Right cardiac atrium (tissue), 5 donors: ENCODE data around the gene SLC47A2. TPM values are rescaled to one million over a fixed set of nuclear protein-coding genes. Genes with fewer than 3 reads are reported as not detected.
"Not testable (repeated sequence)": the region's sequence is repeated elsewhere in the genome, so short reads cannot be mapped to it uniquely, and the experiment has no call there.

Experiments
- ATAC-seq, 2 donors: fragments of 200-7000 bp; cut with Tn5 transposase; one replicate each; pipeline versions ENCODE4 v1.8.0 to v1.9.1; 2020; ENCODE audit warnings: moderate library complexity in 2 of 2, mild to moderate bottlenecking in 1 of 2
- DNase-seq, 3 donors: peaks; one replicate each; pipeline ENCODE4 v3.0.0-alpha.2; 2020
- H3K27ac ChIP-seq: one replicate; pipeline ENCODE4 v1.5.1; 2013; ENCODE audit warnings: mild to moderate bottlenecking, low read length, control low read depth, moderate library complexity
- H3K27me3 ChIP-seq: one replicate; pipeline ENCODE4 v1.6.1; 2013; ENCODE audit not compliant: control insufficient read depth, insufficient read depth
- H3K4me1 ChIP-seq: one replicate; pipeline ENCODE4 v1.6.1; 2013; ENCODE audit warnings: low read length; ENCODE audit not compliant: control insufficient read depth, insufficient read depth
- H3K4me3 ChIP-seq: one replicate; pipeline ENCODE4 v1.5.1; 2013; ENCODE audit warnings: low read length, control low read depth
- H3K9me3 ChIP-seq: one replicate; pipeline ENCODE4 v1.6.1; 2013; ENCODE audit warnings: low read length; ENCODE audit not compliant: control insufficient read depth
- WGBS: extraction: QIAGEN DNeasy Blood & Tissue Kit; methylation state at CpG from one replicate; pipeline ENCODE4 v1.1.7; 2013; 5-methylcytosine and 5-hydroxymethylcytosine counted together
- intact Hi-C, 4 donors: fragments of 100-400 bp; cut with DNase I; formaldehyde crosslinking; loops; one replicate each; pipeline versions ENCODE4 v1.11.0 to v1.14.0; 2022 to 2023
- polyA plus RNA-seq: library from polyadenylated mRNA; stranded (reverse); fragments of 200-250 nt; gene quantifications from one replicate; pipeline ENCODE4 v1.2.3, GENCODE V29; 2013
- total RNA-seq, 4 donors: library from RNA; stranded (reverse); fragmentation: NEBNext Ultra II Directional; extraction: Animal tissue kit (Norgen Biotek cat#: 25700); gene quantifications; one replicate each; pipeline ENCODE4 v1.2.1, GENCODE V29; 2021
- donor health status: healthy with polysubstance abuse.
- donor health status: DM: no; HTN: yes; CAD: no.
- donor health status: DM: no; HTN: no; CAD: no.
- donor health status: DM: no; HTN: yes; CAD: no; lungs with severe emphysema.
- donor health status: DM: yes; HTN: yes; CAD: no.

The SLC47A2 gene
- total and polyA plus RNA-seq, 5 donors, result not detected

DNA sequence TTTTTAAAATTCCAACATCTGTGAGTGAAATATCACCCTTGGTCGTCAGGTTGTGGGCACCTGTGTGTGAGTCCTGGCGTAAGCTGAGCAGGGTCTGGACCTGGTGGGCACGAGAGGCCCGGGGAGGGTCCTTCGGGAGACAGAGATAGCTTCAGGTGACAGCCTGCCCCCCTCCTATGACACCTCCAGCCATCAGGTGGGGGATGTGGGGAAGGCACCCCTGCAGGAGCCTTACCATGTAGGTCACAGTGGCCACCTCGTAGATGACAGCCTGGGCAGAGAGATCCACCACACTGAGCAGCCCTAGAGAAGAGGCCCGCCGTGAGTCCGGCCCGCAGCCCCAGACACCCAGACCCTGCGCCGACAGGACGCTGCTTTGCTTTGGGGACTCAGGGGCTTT lies 11.2 kb downstream of the SLC47A2 start:
- Histone ChIP-seq H3K27ac (no peak overlapping the region), H3K27me3 (no peaks in the 10 kb centered on the region), H3K9me3 (no peaks in the 10 kb centered on the region), H3K4me1 (peaks cover 5% of the 10 kb centered on the region), H3K4me3 (no peak overlapping the region)
- WGBS, result 87% methylated on average over 13 of the region's 13 CpGs
- intact Hi-C loops, result no loop called here
- ATAC-seq (no peak), DNase-seq (peak in 1 of 3 donors; percentile 41)

DNA sequence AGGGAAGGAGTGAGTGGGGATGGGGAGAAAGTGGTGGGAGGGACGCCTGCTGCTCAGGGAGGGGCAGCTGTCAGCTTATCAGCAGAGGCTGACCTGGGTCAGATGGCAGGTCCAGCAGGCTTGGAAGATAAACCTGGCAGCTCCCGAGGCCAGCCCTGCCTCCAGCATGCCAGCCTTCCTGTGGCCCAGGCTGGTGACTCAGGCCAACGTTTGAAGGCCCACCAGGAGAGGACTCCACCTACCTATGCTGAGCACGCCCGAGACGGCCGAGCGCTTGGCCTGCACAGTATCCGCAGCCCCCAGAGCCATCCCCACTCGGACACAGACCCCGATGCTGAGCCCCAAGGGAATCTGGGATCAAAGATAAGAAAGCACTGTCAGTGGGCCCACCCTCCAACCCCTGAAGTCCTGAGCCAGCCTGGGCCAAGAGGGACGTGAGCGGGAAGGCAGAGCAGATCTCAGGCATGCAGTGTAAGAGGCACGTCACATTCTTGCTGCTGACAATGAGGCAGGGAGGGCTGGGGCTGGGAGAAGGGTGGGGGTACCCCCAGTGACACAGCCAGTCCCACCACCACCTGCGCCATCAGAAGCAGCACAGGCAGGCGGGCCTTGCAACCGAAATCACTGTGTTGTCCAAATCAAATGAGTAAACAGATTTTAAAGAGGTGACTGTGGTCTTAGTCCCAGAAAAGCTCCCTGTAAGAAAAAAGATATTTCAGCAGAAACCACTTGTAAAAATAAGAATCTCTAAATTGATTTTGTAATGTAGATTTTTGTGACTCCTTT lies 12.4 kb downstream of the SLC47A2 start:
- DNase-seq (peak in 2 of 3 donors; percentile 58 to 61), ATAC-seq (peak; percentile 43 to 55)
- 53% methylated on average over 17 of the region's 17 CpGs for WGBS
- no peaks in the 10 kb centered on the region for H3K9me3 ChIP-seq
- H3K4me3 ChIP-seq, result no peak overlapping the region
- no peaks in the 10 kb centered on the region for H3K27me3 ChIP-seq
- H3K27ac ChIP-seq, result no peak overlapping the region
- peaks cover 5% of the 10 kb centered on the region for H3K4me1 ChIP-seq
- intact Hi-C loops, result no loop called here

DNA sequence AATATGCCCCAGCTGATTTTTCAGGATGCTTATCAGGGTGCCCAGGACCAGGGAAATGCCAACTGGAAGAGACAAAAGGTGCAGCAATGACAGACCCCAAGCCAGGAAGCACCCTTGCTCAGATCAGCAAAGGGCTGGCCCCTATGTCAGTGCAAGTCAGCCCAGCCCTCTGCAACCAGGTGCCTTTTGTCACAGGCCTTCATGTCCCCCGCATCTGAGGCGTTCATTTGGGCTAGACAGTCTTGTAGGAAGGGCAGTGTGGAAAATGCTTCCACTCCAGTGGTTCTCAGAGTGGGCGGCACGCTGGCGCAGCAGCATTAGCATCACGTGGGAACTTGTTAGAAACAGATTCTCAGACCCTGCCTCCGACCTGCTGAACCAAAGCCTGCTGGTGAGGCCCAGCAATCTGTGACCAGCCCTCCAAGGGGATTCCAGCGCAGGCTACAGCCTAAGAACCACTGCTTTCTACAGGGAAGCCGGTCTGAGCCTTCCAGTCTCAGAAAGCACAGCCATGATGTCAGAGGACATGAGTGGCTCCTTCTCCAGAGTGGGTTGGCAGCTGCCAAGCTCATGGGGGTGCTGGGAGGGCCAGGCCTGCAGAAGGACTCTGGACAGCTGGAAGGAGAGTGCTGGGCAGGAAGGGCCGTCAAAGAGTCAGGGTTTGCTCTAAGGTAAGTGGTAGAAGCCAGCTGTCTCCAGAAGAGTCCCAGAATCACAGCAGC lies 13.1 kb downstream of the SLC47A2 start:
- Histone ChIP-seq H3K4me3 (no peak overlapping the region), H3K9me3 (no peaks in the 10 kb centered on the region), H3K4me1 (peaks cover 5% of the 10 kb centered on the region), H3K27me3 (no peaks in the 10 kb centered on the region), H3K27ac (no peak overlapping the region)
- 57% methylated on average over 10 of the region's 10 CpGs for WGBS
- intact Hi-C loops, result no loop called here
- DNase-seq (peak in 2 of 3 donors; percentile 60 to 67), ATAC-seq (peak; percentile 27 to 29)

DNA sequence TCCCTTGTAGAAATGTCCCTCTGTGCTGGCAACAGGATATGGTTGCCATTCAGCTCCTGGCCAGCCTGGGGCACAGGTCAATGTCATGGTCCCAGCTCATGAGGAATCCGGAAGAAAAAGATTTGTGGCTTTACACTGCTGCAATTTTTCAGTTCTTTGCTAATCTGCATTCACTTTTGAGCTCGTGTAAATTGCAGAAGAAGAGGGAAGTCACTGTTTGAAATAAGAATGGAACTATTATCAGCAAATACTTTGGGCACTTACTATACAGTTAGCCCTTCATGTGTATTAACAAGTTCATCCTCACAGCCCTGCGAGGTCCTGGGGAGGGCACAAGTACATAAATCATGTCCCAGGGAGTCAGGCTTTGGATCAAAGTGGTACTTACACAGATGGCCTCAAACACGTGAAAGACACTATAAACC lies 14.2 kb downstream of the SLC47A2 start:
- intact Hi-C loops, result no loop called here
- Histone ChIP-seq H3K27me3 (no peaks in the 10 kb centered on the region), H3K4me3 (no peak overlapping the region), H3K27ac (no peak overlapping the region), H3K4me1 (peaks cover 5% of the 10 kb centered on the region), H3K9me3 (no peaks in the 10 kb centered on the region)
- DNase-seq (peak in 1 of 3 donors; percentile 3), ATAC-seq (no peak)
- 67% methylated on average over 4 of the region's 4 CpGs for WGBS

DNA sequence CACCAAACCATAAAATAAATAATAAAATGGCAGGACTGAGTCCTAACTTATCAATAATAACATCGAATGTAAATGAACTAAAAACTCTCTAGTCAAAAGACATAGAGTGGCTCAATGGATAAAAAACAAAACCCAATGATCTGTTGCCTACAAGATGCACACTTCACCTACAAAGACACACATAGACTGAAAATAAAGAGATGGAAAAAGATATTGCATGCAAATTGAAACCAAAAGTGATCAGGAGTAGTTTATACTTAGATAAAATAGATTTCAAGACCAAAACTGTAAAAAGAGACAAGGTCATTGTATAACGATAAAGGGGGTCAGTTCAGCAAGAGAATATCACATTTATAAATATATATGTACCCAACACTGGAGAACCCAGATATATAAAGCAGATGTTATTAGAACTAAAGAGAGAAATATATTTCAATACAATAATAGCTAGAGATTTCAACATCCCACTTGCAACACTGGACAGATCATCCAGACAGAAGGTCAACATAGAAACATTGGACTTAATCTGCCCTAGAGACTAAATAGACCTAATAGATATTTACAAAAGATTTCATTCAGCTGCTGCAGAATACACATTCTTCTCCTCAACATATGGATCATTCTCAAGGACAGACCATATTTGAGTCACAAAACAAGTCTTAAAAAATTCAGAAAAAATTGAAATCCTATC lies 29.8 kb downstream of the SLC47A2 start:
- 97% methylated on average over 2 of the region's 2 CpGs for WGBS
- no peaks in the 10 kb centered on the region for H3K27me3 ChIP-seq
- intact Hi-C loops, result no loop called here
- ATAC-seq (no peak), DNase-seq (no peak)
- H3K4me1 ChIP-seq, result no peaks in the 10 kb centered on the region
- no peak overlapping the region for H3K4me3 ChIP-seq
- no peaks in the 10 kb centered on the region for H3K9me3 ChIP-seq
- H3K27ac ChIP-seq, result no peak overlapping the region

DNA sequence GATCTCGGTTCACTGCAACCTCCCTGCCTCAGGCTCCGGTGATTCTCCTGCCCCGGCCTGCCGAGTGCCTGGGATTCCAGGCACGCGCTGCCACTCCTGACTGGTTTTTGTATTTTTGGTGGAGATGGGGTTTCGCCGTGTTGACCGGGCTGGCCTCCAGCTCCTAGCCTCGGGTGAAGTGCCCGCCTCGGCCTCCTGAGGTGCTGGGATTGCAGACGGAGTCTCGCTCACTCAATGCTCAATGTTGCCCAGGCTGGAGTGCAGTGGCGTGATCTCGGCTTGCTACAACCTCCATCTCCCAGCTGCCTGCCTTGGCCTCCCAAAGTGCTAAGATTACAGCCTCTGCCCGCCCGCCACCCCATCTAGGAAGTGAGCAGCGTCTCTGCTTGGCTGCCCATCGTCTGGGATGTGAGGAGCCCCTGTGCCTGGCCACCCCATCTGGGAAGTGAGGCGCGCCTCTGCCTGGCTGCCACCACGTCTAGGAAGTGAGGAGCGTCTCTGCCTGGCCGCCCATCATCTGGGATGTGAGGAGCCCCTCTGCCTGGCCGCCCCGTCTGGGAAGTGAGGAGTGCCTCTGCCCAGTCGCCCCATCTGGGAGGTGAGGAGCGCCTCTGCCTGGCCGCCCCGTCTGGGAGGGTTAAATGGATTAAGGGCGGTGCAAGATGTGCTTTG lies 31.3 kb downstream of the SLC47A2 start:
- H3K27ac ChIP-seq, H3K9me3 ChIP-seq, H3K27me3 ChIP-seq, ATAC-seq, H3K4me3 ChIP-seq, intact Hi-C loops, H3K4me1 ChIP-seq, DNase-seq: not testable (repeated sequence)
- 94% methylated on average over 32 of the region's 32 CpGs for WGBS

DNA sequence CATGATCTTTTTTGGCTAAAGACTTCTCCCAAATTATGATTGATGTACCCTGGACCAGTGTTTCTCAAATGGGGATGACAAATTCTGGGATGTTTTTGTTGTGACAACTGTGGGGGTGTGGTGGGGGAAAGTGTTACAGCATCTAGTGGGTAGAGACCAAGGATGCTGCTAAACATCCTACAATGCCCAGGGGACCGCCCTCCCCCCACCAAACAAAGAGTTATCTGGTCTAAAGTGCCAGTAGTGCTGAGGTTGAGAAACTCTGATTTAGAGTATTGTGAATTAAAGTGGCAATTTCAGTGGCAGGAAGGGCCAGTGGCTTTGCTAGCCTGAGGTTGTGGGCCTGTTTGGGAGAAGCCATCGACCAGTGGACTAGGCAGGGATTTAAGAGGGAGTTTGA lies 33.3 kb downstream of the SLC47A2 start:
- no peak overlapping the region for H3K27ac ChIP-seq
- WGBS, result 88% methylated on average over 2 of the region's 2 CpGs
- no peaks in the 10 kb centered on the region for H3K9me3 ChIP-seq
- H3K27me3 ChIP-seq, result no peaks in the 10 kb centered on the region
- ATAC-seq (no peak), DNase-seq (no peak)
- no peak overlapping the region for H3K4me3 ChIP-seq
- intact Hi-C loops, result no loop called here
- no peaks in the 10 kb centered on the region for H3K4me1 ChIP-seq

DNA sequence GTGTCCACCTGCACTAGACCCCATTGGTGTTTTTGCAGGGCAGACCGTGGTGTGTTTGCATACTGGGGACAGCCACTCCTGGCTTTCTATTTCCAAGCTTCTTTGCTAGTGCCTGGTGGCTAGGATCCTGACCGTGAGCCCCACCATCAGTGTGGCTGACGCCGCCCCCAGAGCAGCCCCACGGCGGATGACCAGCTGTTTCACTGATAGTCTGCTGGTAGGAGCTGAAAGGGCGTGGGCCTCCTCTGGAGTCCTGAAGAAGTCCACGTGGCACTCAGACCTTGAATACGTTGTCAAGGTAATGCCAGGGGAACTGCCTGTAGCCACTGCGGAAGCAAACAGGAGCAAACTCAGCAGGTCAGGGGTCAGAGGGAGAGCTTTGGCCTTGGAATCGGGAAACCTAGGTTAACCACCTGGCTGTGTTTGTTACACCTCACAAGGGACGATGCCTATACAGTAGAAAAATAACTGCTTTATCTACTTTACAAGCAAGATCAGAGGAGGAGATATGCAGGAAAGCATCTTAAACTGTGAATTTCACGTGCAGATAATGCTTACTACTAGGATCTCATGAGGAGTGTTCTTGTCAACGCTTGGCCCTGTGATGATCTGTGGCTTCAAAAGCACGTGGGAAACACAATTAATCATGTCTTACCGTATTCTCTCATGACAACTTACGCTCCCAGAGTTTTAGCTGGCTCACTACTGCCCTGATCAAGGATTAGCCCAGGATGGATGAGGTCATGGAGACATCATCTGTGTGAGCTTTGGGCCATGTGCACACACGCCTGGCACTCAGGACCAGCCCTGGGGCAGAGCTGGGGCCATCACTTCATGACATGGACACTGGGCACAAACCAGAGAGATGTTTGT lies 37.6 kb downstream of the SLC47A2 start:
- intact Hi-C loops, result loop anchor here in 1 of 4 donors (10.0 kb wide), 1 partner anchor 66 kb away; the partner anchor contains the start of gene ALDH3A1
- DNase-seq (no peak), ATAC-seq (peak in 1 of 2 donors; percentile 28)
- Histone ChIP-seq H3K27me3 (no peaks in the 10 kb centered on the region), H3K27ac (no peak overlapping the region), H3K4me3 (no peak overlapping the region), H3K4me1 (no peaks in the 10 kb centered on the region), H3K9me3 (no peaks in the 10 kb centered on the region)
- 82% methylated on average over 18 of the region's 18 CpGs for WGBS

DNA sequence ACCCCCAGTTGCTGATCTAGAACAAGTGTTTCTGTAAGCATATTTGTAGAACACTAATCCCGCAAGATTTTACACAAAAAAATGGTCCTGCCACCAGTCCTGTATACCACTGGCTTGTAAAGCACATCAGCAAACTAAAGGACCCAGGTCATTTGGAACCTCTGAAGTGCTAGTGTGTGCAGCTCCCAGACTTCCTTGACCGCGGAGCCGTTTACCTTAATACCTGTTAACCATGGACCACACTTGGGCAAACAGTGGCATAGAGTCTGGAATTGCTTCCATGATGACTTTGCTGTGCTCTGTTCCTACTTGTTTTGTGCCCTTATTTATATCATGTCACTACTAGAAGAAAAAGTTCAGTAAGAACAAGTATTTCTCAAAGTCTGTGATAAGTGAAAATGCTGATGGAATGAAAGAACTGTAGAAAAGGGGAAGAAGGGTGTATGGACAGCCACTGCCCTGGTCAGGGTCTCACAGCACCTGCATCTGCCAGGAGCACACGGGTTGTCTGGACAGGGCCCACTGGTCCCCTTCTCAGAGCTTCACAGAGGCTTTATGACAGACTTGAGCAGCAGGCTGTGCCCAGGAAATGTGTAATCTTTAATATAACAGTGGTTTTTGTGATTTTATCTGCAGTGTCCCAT lies 38.5 kb downstream of the SLC47A2 start:
- H3K9me3 ChIP-seq, result no peaks in the 10 kb centered on the region
- no peak for ATAC-seq

More for the DNA sequence above, 38.5 kb downstream of the SLC47A2 start:
- Histone ChIP-seq H3K27ac (no peak overlapping the region), H3K4me3 (no peak overlapping the region), H3K27me3 (no peaks in the 10 kb centered on the region), H3K4me1 (no peaks in the 10 kb centered on the region)
- intact Hi-C loops, result loop anchor here in 1 of 4 donors (10.0 kb wide), 1 partner anchor 67 kb away; the partner anchor contains the start of gene ALDH3A1
- DNase-seq, result no peak
- WGBS, result 96% methylated on average over 5 of the region's 5 CpGs
